ENCODE results near the gene ERLEC1.
A peak's percentile ranks its signal among the peaks of the same experiment; 100 is the strongest.
"Not testable (repeated sequence)": the region's sequence is repeated elsewhere in the genome, so short reads cannot be mapped to it uniquely, and the experiment has no call there.

ERLEC1 gene, protein sequence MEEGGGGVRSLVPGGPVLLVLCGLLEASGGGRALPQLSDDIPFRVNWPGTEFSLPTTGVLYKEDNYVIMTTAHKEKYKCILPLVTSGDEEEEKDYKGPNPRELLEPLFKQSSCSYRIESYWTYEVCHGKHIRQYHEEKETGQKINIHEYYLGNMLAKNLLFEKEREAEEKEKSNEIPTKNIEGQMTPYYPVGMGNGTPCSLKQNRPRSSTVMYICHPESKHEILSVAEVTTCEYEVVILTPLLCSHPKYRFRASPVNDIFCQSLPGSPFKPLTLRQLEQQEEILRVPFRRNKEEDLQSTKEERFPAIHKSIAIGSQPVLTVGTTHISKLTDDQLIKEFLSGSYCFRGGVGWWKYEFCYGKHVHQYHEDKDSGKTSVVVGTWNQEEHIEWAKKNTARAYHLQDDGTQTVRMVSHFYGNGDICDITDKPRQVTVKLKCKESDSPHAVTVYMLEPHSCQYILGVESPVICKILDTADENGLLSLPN

GRCh38 chr2:53786705-53787613, at the start of gene ERLEC1, which contains the start of gene ASB3:
TSS of gene ERLEC1 (plus strand) at chr2:53787044. CDS start at chr2:53787211, 167 bp downstream.
TSS of gene ASB3 (minus strand) at chr2:53786953. CDS start at chr2:53765572, 21,381 bp downstream.
- DNase-seq: peak; percentile 89

DNA sequence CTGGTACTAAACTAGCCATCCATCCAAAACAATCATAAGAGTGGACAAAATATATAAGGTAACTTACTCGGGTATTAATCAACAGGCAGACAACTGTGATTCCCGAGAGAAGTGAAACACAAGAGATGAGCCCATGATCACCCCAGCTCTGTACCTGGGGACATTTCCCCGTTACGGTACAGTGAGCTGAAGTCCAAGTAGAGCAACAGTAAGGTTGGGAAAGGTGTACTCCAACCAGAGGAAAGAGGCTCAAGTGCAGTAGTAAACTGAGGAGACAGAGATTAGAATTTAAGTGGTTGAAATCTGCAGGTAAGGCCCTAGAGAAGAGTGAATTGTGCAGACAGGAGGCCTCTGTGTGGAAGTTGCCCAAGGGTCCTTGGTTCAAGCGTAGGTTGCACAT, 49.8 kb upstream of the ERLEC1 start:
- no peak for DNase-seq

- no peak for DNase-seq
Measured at GRCh38 chr2:53739032-53739431, 47.8 kb upstream of the ERLEC1 start.

DNA sequence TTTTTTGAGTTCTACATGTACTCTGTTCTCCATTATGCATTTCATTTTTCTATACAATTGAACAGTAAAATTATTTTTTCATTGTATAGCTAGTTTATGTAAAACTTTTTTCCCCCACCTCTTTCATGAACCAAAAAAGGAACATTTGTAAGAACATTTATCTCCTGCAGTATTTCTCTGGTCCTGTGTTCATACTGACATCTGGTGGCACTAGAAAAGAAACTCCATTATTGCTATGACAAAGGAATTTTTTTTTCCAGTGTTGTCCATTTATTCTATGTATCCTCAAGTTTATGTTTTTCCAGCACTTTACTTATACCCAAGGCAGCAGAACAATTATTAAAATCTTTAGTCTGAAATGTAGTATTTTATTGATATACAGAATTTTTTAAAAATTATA, 46.7 kb upstream of the ERLEC1 start:
- no peak for DNase-seq

- no peak for DNase-seq
Measured at GRCh38 chr2:53744395-53745065, 42.3 kb upstream of the ERLEC1 start.

DNA sequence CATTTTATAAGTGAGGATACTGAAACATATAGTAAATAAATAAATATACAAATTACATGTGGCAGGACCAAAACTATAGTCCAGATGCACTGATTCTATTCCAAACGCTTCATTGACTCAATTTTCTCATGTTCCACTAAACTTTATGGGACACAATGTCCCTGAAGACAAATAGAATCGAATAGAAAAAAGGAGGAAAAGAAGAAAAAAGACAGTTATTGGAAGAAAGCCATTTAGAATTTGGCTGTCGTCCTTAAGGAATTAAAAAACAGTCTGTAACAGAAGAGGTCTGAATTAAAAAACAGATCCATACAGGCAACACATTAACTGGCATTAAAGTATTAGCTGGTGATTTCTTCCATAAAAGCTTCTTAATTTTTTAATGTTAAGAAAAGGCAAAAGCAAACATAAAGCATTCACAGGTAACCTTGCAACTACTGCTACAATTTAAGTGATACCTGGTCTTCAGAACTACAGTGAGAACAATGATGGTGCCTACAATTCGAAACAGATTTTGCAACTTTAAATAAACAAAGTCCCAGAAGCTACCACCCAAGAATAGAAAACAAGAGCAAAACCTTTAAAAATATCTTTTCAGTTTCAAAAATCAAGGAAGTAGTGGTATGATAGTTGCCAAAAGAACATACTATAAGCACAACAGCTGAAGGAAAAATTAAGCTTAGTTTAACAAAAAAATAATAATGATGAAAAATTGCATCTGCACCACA, 36.6 kb upstream of the ERLEC1 start:
- no peak for DNase-seq

DNA sequence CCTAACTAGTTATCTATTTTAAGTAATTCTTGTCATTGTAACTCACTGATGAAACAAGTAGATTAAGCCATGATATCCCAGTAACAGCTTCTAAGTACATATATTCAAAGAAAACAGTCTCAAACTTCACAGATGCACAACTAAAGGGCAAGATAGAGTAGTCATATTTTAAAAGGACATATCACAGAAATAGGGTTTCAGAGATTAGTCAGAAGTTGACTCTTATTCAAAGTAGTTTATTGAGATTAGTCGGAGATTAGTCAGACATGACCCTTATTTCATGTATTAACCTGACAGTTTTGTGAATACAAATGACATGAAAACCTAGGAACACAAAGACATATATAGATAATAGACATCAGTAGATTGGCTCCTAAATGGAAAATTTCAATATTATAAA, 35.1 kb upstream of the ERLEC1 start:
- no peak for DNase-seq

DNA sequence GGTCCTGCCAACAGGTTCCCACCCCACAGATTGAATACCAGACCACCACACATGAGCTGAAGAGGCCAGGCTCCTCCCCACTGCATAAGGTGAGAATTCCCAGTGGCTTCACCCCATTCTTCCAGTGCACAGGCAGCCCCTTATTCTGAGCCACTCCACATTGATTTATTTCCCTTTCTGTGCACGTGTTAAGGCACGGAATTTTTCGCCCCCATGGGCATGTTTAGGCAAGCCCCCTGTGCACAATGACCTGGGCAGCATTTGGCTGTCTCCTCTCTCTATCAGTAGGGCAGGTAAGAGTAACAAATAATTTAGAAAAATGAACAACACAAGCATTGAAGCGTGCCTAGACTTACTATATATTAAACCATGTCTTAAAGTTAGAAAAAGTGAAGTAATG, 34.5 kb upstream of the ERLEC1 start:
- no peak for DNase-seq

DNA sequence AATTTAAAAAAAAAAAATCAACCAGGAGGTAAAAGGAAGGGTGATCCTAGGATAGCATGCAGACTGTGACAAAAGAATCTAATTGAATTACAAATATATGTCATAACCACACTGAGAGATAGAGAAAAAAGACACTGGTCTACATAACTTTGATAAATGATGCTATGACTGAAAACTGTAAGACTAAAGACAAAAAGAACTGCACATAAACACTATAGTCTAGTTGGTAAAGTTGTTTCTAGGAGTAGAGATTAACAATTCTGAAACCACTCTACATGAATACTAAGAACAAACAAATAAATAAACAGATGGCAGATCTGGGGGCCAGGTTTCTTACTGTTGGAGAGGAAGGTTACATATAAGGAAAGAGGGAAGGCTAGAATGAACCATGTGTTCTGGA, 33.8 kb upstream of the ERLEC1 start:
- no peak for DNase-seq

GRCh38 chr2:53755121-53755520, 31.7 kb upstream of the ERLEC1 start:
- no peak for DNase-seq

GRCh38 chr2:53756644-53757043, 30.2 kb upstream of the ERLEC1 start:
- DNase-seq: no peak

GRCh38 chr2:53757206-53757605, 29.6 kb upstream of the ERLEC1 start:
- not testable (repeated sequence) for DNase-seq

DNA sequence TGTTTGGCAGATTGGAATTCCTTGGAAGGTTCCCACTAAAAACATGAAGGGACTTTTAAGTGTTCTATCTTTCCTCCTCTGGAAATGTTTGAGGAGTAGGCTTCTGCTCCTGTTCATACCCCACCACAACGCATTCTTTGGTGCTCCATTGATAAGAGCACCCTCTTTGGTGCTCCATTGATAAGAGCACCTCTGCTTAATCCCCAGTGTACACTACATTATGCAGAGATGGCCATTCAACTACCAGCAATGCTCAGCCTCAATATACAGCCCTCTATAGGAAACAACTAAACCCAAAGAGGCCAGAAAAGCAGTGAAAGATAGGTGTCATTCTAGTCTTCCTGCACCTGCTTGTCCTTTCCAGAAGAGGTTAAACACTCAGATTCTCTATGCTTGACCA, 21.1 kb upstream of the ERLEC1 start:
- no peak for DNase-seq

- DNase-seq: peak; percentile 87 to 88
Measured at GRCh38 chr2:53767405-53768241, 19.2 kb upstream of the ERLEC1 start, which contains the start of gene CHAC2. TSS of gene CHAC2 (plus strand) at chr2:53767804. CDS start at chr2:53767887, 83 bp downstream.

- no peak for DNase-seq
Measured at GRCh38 chr2:53768242-53768542, 18.7 kb upstream of the ERLEC1 start.

DNA sequence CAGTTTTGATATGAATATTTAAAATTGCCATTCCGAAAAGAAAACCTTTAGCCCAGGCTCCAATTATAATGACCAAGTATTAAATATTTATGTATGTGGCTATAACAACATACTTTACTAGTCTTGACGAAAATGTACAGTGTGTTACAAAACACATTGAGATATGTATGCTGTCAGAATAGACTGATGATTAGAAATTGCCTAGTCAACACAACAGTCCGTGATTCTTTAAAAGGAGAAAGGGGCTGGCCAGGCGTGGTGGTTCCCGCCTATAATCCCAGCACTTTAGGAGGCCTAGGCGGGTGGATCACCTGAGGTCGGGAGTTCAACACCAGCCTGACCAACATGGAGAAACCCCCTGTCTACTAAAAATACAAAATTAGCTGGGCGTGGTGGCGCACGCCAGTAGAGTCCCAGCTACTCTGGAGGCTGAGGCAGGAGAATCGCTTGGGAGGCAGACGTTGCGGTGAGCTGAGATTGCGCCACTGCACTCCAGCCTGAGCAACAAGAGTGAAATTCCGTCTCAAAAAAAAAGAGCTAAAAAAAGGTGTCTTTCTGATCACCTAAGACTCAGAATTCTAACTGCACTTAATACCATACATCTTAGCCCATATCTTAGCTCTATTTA, 17.4 kb upstream of the ERLEC1 start:
- DNase-seq: no peak

- DNase-seq: no peak
Measured at GRCh38 chr2:53770264-53770663, 16.6 kb upstream of the ERLEC1 start.

DNA sequence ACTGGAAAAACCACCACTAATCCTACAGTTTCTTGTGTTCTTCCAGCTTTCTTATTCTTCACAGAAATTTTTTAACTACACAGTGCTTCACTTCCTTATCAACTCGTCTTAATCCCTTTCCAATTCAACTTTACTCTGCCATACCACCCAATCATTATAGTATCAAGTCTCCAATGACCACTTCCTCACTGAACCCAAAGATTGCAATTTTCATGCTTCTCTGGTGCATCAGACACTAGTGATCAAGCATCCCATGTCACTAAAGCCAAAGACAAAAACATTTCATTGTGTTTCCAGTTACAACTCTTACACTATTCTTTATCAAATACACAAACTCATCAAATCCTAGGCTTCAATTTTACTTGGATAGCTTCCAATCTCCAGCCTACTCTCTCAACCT, 9.7 kb upstream of the ERLEC1 start:
- no peak for DNase-seq

- no peak for DNase-seq
Measured at GRCh38 chr2:53778536-53779162, 8.2 kb upstream of the ERLEC1 start.

GRCh38 chr2:53780056-53780455, 6.8 kb upstream of the ERLEC1 start:
- DNase-seq: no peak

- DNase-seq: no peak
Measured at GRCh38 chr2:53782676-53783075, 4.2 kb upstream of the ERLEC1 start.
